ENCODE measurements around the gene ORAI3. TPM values are rescaled to one million over a fixed set of nuclear protein-coding genes. Genes with fewer than 3 reads are reported as not detected.

The ORAI3 gene
- total and polyA plus RNA-seq, 2 of the 13 experiments (the other 11 are each of a cell fraction or from before 2014, with no cell fraction given): 11.4 to 32.0 TPM

DNA sequence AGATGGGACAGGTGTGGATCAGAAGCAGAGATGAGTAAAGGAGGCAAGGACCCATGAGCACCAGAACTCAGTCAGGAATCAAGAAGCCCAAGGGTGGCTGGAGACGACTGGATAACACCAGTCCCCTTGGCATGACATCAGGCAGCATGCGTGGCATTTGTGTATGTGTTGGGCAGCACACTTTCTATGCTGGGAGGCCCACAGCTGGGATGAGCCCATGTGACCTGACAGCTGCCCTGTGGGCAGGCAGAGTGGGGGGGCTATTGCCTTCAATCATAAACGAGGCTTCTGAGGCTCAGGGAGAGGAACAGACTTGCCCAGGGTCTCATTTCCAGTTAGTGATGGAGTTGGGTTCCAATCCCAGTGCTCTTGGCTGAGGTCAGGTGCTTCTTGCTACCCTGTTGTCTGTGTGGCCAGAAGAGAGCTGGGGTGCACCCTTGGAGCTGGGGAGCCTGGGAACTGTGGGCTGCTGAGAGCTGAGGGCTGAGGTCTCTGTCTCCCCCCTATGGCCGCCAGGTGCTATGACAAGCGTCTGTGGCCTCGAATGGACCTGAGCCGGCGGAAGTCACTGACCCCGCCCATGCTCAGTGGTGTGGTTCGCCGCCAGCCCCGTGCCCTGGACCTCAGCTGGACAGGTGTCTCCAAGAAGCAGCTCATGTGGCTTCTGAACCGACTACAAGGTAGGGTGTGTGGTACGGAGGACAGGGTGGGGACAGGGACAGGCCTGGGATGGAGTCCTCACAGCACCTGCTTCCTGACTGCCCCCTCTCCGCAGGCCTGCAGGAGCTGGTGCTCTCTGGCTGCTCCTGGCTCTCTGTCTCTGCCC, 7.1 kb upstream of the ORAI3 start (continued):
- TF ChIP-seq HNRNPK (IDR thresholded peaks at IDR 0.05; ENCODE audit: low read depth, low read length, poor library complexity, severe bottlenecking) (no peak), ZNF564 (CRISPR knock-in tag; IDR thresholded peaks at IDR 0.05) (no peak), ZMYM2 (CRISPR knock-in tag; IDR thresholded peaks at IDR 0.05) (no peak), HOXA5 (CRISPR knock-in tag; IDR thresholded peaks at IDR 0.05) (no peak), ZNF33A (CRISPR knock-in tag; IDR thresholded peaks at IDR 0.05; ENCODE audit: borderline replicate concordance) (no peak), JUN (CRISPR knock-in tag; IDR thresholded peaks at IDR 0.05) (peak; percentile 48; the same call in 1 of the 2 replicates), SATB2 (CRISPR knock-in tag; IDR thresholded peaks at IDR 0.05) (no peak), RARA (CRISPR knock-in tag; IDR thresholded peaks at IDR 0.05) (0 out of 2 replicates have a peak, but pooled peaks have one; percentile 4), ESRRA (CRISPR knock-in tag; IDR thresholded peaks at IDR 0.05; ENCODE audit: low read depth) (no peak), FOXA1 (IDR thresholded peaks at IDR 0.05) (no peak), FOXA1 (CRISPR knock-in tag; IDR thresholded peaks at IDR 0.05) (no peak), PHB2 (IDR thresholded peaks at IDR 0.05; ENCODE audit: partially characterized antibody) (no peak), NFIB (CRISPR knock-in tag; IDR thresholded peaks at IDR 0.05; ENCODE audit: borderline replicate concordance) (no peak), MED13 (CRISPR knock-in tag; IDR thresholded peaks at IDR 0.05) (no peak), FLYWCH1 (CRISPR knock-in tag; IDR thresholded peaks at IDR 0.05) (no peak), ATF7-NPFF (CRISPR knock-in tag; IDR thresholded peaks at IDR 0.05; ENCODE audit: low read depth) (no peak; the same call in 1 of the 2 replicates), ZFP41 (CRISPR knock-in tag; IDR thresholded peaks at IDR 0.05; ENCODE audit: borderline replicate concordance) (no peak), ZNF180 (CRISPR knock-in tag; IDR thresholded peaks at IDR 0.05; ENCODE audit: borderline replicate concordance, low read depth) (no peak), NPAS2 (CRISPR knock-in tag; IDR thresholded peaks at IDR 0.05; ENCODE audit: borderline replicate concordance) (no peak), ZMAT3 (CRISPR knock-in tag; conservative IDR thresholded peaks at IDR 0.05) (no peak)
- TF ChIP-seq, protein P1, sequence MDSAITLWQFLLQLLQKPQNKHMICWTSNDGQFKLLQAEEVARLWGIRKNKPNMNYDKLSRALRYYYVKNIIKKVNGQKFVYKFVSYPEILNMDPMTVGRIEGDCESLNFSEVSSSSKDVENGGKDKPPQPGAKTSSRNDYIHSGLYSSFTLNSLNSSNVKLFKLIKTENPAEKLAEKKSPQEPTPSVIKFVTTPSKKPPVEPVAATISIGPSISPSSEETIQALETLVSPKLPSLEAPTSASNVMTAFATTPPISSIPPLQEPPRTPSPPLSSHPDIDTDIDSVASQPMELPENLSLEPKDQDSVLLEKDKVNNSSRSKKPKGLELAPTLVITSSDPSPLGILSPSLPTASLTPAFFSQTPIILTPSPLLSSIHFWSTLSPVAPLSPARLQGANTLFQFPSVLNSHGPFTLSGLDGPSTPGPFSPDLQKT (CRISPR knock-in tag; IDR thresholded peaks at IDR 0.05; ENCODE audit: borderline replicate concordance): no peak
- TF ChIP-seq, protein P2, sequence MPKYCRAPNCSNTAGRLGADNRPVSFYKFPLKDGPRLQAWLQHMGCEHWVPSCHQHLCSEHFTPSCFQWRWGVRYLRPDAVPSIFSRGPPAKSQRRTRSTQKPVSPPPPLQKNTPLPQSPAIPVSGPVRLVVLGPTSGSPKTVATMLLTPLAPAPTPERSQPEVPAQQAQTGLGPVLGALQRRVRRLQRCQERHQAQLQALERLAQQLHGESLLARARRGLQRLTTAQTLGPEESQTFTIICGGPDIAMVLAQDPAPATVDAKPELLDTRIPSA (CRISPR knock-in tag; IDR thresholded peaks at IDR 0.05; ENCODE audit: borderline replicate concordance): no peak
- TF ChIP-seq, protein P3, sequence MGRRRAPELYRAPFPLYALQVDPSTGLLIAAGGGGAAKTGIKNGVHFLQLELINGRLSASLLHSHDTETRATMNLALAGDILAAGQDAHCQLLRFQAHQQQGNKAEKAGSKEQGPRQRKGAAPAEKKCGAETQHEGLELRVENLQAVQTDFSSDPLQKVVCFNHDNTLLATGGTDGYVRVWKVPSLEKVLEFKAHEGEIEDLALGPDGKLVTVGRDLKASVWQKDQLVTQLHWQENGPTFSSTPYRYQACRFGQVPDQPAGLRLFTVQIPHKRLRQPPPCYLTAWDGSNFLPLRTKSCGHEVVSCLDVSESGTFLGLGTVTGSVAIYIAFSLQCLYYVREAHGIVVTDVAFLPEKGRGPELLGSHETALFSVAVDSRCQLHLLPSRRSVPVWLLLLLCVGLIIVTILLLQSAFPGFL (CRISPR knock-in tag; IDR thresholded peaks at IDR 0.05): no peak
- TF ChIP-seq, protein P4, sequence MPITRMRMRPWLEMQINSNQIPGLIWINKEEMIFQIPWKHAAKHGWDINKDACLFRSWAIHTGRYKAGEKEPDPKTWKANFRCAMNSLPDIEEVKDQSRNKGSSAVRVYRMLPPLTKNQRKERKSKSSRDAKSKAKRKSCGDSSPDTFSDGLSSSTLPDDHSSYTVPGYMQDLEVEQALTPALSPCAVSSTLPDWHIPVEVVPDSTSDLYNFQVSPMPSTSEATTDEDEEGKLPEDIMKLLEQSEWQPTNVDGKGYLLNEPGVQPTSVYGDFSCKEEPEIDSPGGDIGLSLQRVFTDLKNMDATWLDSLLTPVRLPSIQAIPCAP (CRISPR knock-in tag; IDR thresholded peaks at IDR 0.05; ENCODE audit: low read depth): no peak
- TF ChIP-seq, protein P5, sequence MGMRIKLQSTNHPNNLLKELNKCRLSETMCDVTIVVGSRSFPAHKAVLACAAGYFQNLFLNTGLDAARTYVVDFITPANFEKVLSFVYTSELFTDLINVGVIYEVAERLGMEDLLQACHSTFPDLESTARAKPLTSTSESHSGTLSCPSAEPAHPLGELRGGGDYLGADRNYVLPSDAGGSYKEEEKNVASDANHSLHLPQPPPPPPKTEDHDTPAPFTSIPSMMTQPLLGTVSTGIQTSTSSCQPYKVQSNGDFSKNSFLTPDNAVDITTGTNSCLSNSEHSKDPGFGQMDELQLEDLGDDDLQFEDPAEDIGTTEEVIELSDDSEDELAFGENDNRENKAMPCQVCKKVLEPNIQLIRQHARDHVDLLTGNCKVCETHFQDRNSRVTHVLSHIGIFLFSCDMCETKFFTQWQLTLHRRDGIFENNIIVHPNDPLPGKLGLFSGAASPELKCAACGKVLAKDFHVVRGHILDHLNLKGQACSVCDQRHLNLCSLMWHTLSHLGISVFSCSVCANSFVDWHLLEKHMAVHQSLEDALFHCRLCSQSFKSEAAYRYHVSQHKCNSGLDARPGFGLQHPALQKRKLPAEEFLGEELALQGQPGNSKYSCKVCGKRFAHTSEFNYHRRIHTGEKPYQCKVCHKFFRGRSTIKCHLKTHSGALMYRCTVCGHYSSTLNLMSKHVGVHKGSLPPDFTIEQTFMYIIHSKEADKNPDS (CRISPR knock-in tag; IDR thresholded peaks at IDR 0.05): 0 out of 2 replicates have a peak, but pooled peaks have one; percentile 76
